ENCODE results near the gene ANKRD61.

GRCh38 chr7:6016653-6016966 lies 14.6 kb upstream of the ANKRD61 start:
- TF ChIP-seq CHD2 (IDR thresholded peaks at IDR 0.05; ENCODE audit: low read length, partially characterized antibody) (no peak), BHLHE40 (IDR thresholded peaks at IDR 0.05; ENCODE audit: low read depth, low read length) (no peak), POLR2A (IDR thresholded peaks at IDR 0.05; ENCODE audit: low read length) (no peak), CTCF (IDR thresholded peaks at IDR 0.05) (no peak)

Measured in A549 (cell line).